Hepatocyte (in vitro differentiated cells): ENCODE measurements around the gene LMOD1. TPM values are rescaled to one million over a fixed set of nuclear protein-coding genes. Genes with fewer than 3 reads are reported as not detected.

Source experiments
- DNase-seq: peaks from one replicate; pipeline ENCODE4 v3.0.0-alpha.2; 2016; ENCODE audit warnings: low spot score
- H2AFZ ChIP-seq: fragments of 200-600 bp; sonication (generic); 2 replicates; pipeline ENCODE4 v1.6.0; 2016; ENCODE audit warnings: antibody characterized with exemption, mild to moderate bottlenecking
- H3K27ac ChIP-seq: fragments of 200-600 bp; sonication (generic); 2 replicates; pipeline ENCODE4 v1.5.1; 2016; ENCODE audit warnings: mild to moderate bottlenecking
- H3K27me3 ChIP-seq: fragments of 200-600 bp; sonication (generic); 2 replicates; pipeline ENCODE4 v1.6.1; 2016
- H3K36me3 ChIP-seq: fragments of 200-600 bp; sonication (generic); replicated peaks from 2 replicates; pipeline ENCODE4 v1.5.1; 2016; ENCODE audit warnings: low read depth; ENCODE audit not compliant: insufficient read depth
- H3K4me1 ChIP-seq: fragments of 200-600 bp; sonication (generic); 2 replicates; pipeline ENCODE4 v1.5.1; 2016; ENCODE audit warnings: mild to moderate bottlenecking, moderate library complexity; ENCODE audit not compliant: insufficient read depth
- H3K4me2 ChIP-seq: fragments of 200-600 bp; sonication (generic); 2 replicates; pipeline ENCODE4 v1.6.0; 2016
- H3K4me3 ChIP-seq: fragments of 200-600 bp; sonication (generic); 2 replicates; pipeline ENCODE4 v1.5.1; 2016; ENCODE audit warnings: mild to moderate bottlenecking
- H3K79me2 ChIP-seq: fragments of 200-600 bp; sonication (generic); 2 replicates; pipeline ENCODE4 v1.6.0; 2017; ENCODE audit warnings: mild to moderate bottlenecking
- H3K9me2 ChIP-seq: fragments of 200-600 bp; sonication (generic); replicated peaks from 2 replicates; pipeline ENCODE4 v1.6.0; 2017; ENCODE audit warnings: mild to moderate bottlenecking; ENCODE audit not compliant: insufficient read depth
- H3K9me3 ChIP-seq: fragments of 200-600 bp; sonication (generic); 2 replicates; pipeline ENCODE4 v1.5.1; 2016; ENCODE audit warnings: low read depth, mild to moderate bottlenecking
- H4K20me1 ChIP-seq: fragments of 200-600 bp; sonication (generic); 2 replicates; pipeline ENCODE4 v1.6.0; 2016; ENCODE audit warnings: mild to moderate bottlenecking; ENCODE audit not compliant: insufficient read depth, poor library complexity, severe bottlenecking
- EZH2 ChIP-seq: fragments of 200-600 bp; sonication (generic); IDR thresholded peaks from 2 replicates; pipeline ENCODE4 v1.6.1; 2016; ENCODE audit warnings: antibody characterized with exemption, mild to moderate bottlenecking, borderline replicate concordance
- EZH2phosphoT487 ChIP-seq: fragments of 200-600 bp; sonication (generic); IDR thresholded peaks from one replicate; pipeline ENCODE4 v1.6.1; 2018; ENCODE audit warnings: antibody characterized with exemption, mild to moderate bottlenecking, low read depth, moderate library complexity; ENCODE audit not compliant: unreplicated experiment, severe bottlenecking
- WGBS: methylation state at CpG from one replicate; pipeline ENCODE4 v1.1.6; 2016; ENCODE audit warnings: low lambda C conversion rate; ENCODE audit errors: missing lambda C conversion rate; 5-methylcytosine and 5-hydroxymethylcytosine counted together
- polyA plus RNA-seq: library from polyadenylated mRNA; unstranded; fragments of >200 nt; fragmentation: Nextera tagmentation; extraction: Ambion mirVana; gene quantifications from 2 replicates; pipeline ENCODE4 v1.2.1, GENCODE V29; 2016
- total RNA-seq: library from RNA; depleted of rRNA; stranded (reverse); fragments of >200 nt; gene quantifications from 2 replicates; pipeline ENCODE4 v1.2.3, GENCODE V29; 2014
- TF ChIP-seq, protein P1 (sequence below): fragments of 200-600 bp; sonication (generic); IDR thresholded peaks from 2 replicates; pipeline ENCODE4 v1.5.1; 2016; ENCODE audit warnings: antibody characterized with exemption, mild to moderate bottlenecking; ENCODE audit not compliant: poor library complexity

LMOD1 gene
- total and polyA plus RNA-seq, 2 experiments from 2014 or later, result 6.4 to 8.7 TPM

DNA sequence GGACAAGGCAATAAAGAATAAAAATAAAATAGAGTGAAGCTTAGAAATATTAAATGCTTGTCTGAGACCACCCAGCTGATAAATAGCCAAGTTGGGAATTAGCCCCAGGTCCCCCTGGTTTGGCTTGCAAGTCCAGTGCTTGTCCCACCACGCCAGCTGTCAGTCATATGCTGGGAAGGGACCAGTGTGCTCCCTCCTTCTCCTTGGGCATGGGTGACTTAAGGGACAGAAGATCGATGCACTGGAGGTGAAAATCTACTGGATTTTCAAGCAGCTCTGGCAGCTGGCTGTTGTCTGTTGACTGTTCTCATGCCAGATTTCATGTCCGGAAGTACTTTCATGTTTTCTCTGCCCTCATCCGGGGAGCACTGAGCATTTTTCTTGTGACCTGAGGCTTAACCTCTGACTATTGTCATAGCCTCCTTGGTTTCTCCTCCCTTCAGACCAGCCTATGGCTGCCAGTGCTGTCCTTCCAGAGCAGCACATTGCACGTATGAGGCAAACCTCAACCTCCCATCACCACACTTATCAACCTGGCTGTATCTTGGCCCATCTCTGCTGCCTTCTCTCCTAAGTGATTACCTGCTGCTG, 12.4 kb downstream of the LMOD1 start:
- no peak overlapping the region for H3K4me3 ChIP-seq
- no peak for TF ChIP-seq EZH2
- no peak for TF ChIP-seq EZH2phosphoT487
- TF ChIP-seq, protein P1, sequence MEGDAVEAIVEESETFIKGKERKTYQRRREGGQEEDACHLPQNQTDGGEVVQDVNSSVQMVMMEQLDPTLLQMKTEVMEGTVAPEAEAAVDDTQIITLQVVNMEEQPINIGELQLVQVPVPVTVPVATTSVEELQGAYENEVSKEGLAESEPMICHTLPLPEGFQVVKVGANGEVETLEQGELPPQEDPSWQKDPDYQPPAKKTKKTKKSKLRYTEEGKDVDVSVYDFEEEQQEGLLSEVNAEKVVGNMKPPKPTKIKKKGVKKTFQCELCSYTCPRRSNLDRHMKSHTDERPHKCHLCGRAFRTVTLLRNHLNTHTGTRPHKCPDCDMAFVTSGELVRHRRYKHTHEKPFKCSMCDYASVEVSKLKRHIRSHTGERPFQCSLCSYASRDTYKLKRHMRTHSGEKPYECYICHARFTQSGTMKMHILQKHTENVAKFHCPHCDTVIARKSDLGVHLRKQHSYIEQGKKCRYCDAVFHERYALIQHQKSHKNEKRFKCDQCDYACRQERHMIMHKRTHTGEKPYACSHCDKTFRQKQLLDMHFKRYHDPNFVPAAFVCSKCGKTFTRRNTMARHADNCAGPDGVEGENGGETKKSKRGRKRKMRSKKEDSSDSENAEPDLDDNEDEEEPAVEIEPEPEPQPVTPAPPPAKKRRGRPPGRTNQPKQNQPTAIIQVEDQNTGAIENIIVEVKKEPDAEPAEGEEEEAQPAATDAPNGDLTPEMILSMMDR, result no peak
- no peak overlapping the region for H3K27ac ChIP-seq
- no peaks in the 10 kb centered on the region for H3K27me3 ChIP-seq
- no peaks in the 10 kb centered on the region for H3K9me3 ChIP-seq
- no peak overlapping the region for H2AFZ ChIP-seq
- H3K9me2 ChIP-seq, result no peaks in the 10 kb centered on the region
- no peaks in the 10 kb centered on the region for H3K36me3 ChIP-seq
- no peak for DNase-seq
- H3K4me1 ChIP-seq, result no peaks in the 10 kb centered on the region
- H4K20me1 ChIP-seq, result no peaks in the 10 kb centered on the region
- no peak overlapping the region for H3K4me2 ChIP-seq
- H3K79me2 ChIP-seq, result no peaks in the 10 kb centered on the region
- 56% methylated on average over 5 of the region's 5 CpGs for WGBS

- DNase-seq, result no peak
- Histone ChIP-seq H3K27ac (no peak overlapping the region), H2AFZ (no peak overlapping the region), H3K9me2 (no peaks in the 10 kb centered on the region), H3K4me3 (no peak overlapping the region), H4K20me1 (no peaks in the 10 kb centered on the region), H3K36me3 (no peaks in the 10 kb centered on the region), H3K4me1 (no peaks in the 10 kb centered on the region), H3K27me3 (no peaks in the 10 kb centered on the region), H3K79me2 (no peaks in the 10 kb centered on the region), H3K4me2 (no peak overlapping the region), H3K9me3 (no peaks in the 10 kb centered on the region)
- TF ChIP-seq EZH2 (no peak), EZH2phosphoT487 (no peak)
- TF ChIP-seq, protein P1, result no peak
- WGBS, result 68% methylated on average over 5 of the region's 5 CpGs
These were observed 15.5 kb downstream of the LMOD1 start for GRCh38 chr1:201930803-201931202.

DNA sequence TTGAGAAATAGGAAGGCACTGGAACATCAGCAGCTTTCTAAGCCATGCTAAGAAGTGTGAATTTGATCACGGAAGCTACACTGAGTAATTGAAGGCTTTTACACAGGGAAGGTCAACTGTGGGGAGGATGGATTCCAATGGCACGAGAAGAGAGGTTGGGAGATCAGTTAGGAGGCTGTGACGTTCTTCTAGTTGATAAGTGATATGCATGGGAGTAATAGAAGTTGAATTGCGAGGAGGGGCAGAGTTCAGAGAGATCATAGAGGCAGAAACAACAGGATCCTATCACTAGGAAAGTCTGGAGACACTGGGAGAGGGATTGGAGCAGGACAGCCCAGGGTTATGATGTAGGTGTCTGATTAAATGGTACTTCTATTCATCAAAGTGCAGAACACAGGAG, 16.2 kb downstream of the LMOD1 start:
- Histone ChIP-seq H2AFZ (no peak overlapping the region), H3K79me2 (no peaks in the 10 kb centered on the region), H3K9me3 (no peaks in the 10 kb centered on the region), H3K4me3 (no peak overlapping the region), H3K27me3 (no peaks in the 10 kb centered on the region), H3K9me2 (no peaks in the 10 kb centered on the region), H3K36me3 (no peaks in the 10 kb centered on the region), H3K4me1 (no peaks in the 10 kb centered on the region), H4K20me1 (no peaks in the 10 kb centered on the region), H3K4me2 (no peak overlapping the region), H3K27ac (no peak overlapping the region)
- no peak for DNase-seq
- 79% methylated on average over 4 of the region's 4 CpGs for WGBS
- TF ChIP-seq, protein P1, result no peak
- TF ChIP-seq EZH2, result no peak
- no peak for TF ChIP-seq EZH2phosphoT487
